ENCODE measurements around the gene CHRM5. TPM values are rescaled to one million over a fixed set of nuclear protein-coding genes. Genes with fewer than 3 reads are reported as not detected.
"Not testable (repeated sequence)": the region's sequence is repeated elsewhere in the genome, so short reads cannot be mapped to it uniquely, and the experiment has no call there.

CHRM5 gene
- total RNA-seq, 1 donor from 2014 or later = not detected

DNA sequence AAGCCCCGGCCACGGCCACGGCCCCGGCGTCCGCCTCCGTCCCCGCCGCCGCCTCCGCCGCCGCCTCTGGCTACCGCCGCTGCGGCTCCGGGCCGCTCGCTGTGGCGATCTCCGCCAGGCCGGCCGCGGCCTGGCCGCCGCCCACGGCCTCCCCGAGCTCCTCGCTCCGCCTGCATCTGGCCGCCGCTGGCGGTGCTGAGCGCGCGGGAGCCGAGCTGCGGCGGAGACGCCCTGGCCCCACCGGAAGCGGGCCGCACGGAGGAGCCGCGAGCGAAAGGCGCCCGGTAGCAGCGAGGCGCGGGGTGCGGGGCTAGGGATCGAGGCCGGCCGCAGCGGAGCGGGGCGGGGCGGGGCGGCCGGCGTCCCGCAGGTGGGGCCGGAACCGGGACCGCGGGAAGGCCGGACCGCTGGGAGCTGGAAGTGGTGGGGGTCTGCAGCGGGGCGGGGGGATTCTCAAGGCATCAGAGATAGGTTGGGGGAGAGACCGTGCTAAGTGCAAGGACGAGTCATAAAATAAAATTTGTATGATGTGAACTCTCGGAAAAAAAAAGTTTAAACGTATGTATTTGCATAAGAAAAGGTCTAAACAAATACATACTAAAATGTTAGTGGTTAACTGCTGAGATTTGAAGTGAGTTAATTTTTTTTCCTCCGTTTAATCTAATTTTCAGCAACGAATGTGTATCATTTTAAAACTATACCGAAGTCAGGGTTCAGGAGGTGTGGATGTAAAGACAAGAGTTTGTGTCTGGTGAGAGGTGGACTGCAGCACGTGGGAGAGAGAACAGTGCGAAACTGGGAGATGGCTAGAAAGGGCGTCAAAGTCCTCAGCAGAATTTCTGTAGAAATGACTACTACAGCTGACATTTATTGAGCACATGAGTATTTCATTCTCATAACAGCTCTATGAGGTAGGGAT is 70.8 kb downstream of the CHRM5 start, which contains the start of gene AVEN:
AVEN (minus strand) TSS at position 334 of the 919 bp plus-strand sequence; CDS start at position 176, 158 bp downstream.
- DNase-seq (ENCODE audit: low spot score) (peak; percentile 67), ATAC-seq (peak; percentile 73)

DNA sequence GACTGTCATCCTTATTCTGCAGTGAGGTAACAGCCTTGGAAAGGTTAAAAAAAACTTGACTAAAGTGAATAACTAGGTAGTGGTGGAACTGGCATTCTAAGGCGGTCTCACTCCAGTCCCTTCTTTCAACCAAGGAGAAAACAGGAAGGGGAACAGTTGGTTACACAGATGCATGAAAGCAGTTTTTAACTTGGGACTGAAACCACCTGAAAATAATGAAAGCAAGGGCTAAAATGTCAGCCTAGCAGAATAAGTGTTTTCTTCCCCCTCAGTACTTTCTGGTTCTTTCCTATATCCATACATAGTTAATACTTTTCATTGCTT is 71.5 kb downstream of the CHRM5 start:
- DNase-seq (ENCODE audit: low spot score) (no peak), ATAC-seq (no peak)

DNA sequence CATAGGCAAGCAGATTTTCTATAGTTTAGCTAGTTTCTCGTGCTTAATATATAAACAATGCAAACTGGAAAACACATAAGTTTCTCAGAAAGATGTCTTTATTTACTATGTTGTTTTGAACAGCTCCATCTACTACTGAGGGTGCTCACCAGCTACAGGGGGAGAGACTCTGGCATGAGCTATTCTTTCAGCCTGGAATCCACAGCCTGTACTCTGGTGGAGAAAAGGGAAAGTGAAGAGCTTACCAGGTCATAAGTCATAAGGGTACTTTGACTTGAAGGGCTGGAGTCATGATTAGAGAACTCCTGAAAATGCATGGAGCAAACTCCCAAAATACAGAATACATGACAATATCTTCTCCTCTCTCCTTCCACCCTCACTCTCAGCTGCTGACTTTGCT is 75.1 kb downstream of the CHRM5 start:
- DNase-seq (ENCODE audit: low spot score) (no peak), ATAC-seq (no peak)

DNA sequence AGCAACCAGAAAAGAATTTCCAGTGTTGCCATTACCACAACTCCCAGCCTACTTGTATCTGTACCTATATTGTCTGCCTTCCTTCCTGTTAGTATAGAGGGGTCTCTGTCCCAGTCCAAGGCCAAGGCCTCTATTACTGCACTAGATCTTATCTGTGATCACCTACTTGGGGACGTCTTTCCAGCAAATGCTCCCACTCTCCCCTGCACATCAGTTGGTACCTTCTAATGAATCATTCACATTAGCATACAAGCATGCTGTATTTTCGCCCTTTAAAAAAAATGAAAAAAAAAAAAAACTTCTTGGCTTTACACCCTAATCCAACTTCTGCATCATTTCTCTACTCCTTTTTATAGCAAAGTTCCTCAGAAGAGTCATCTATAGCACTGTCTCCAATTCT is 75.5 kb downstream of the CHRM5 start:
- ATAC-seq (no peak), DNase-seq (ENCODE audit: low spot score) (no peak)

DNA sequence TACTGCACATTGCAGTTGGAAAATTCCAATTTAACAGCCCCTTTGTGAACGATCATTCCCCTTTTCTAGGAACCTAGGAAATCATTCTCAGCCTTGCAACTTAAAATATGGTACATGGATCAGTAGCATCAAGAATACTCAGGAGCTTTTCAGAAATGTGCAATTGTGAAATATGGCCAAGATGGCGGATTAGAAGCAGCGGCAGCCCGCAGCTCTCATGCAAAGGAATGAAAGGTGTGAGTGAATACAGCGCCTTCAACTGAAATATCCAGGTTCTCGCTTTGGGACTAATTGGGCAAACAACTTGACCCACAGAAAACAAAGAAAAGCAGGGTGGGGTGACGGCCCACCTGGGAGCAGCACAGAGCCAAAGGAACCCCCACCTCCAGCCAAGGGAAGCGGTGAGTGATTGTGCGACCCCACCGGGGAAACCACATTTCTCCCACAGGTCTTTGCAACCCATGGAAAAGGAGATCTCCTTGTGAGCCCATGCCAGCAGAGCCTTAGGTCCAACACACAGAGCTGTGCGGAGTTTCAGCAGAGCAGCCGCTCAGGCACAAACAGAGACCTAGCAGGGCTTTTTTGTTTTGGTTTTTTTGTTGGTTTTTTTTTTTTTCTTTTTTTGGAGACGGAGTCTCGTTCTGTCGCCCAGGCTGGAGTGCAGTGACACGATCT is 78.3 kb downstream of the CHRM5 start:
- DNase-seq (ENCODE audit: low spot score) = no peak
- no peak for ATAC-seq

DNA sequence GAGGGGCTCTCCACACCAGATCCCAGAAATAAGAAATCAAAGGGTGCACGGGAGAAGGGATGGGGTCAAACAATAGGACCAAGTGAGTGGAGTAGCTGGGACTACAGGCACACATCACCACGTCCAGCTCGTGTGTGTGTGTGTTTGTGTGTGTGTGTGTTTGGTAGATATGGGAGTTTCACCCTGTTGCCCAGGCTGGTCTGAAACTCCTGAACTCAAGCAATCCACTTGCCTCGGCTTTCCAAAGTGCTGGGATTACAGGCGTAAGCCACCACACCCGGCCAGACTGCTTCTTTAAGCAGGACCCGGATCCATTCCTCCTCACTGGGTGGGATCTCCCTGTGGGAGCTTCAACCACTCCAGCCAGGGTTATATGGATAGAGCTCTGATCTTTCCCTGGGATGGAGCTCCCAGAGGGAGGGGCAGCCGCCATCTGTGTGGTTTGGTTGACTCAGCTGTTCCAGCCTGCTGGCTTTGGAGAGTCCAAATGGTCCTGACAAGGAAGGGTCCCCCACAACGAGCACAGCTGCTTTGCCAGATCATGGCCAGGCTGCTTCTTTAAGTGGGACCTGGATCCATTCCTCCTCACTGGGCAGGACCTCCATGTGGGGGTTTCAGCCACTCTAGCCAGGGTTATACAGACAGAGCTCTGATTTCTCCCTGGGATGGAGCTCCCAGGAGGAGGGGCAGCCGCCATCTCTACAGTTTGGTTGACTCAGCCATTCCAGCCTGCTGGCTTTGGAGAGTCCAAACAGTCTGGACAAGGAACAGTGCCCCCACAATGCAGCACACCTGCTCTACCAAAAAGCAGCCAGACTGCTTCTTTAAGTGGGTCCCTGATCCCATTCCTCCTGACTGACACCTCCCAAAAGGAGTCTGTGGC is 79.8 kb downstream of the CHRM5 start:
- DNase-seq (ENCODE audit: low spot score) = no peak
- ATAC-seq = no peak

DNA sequence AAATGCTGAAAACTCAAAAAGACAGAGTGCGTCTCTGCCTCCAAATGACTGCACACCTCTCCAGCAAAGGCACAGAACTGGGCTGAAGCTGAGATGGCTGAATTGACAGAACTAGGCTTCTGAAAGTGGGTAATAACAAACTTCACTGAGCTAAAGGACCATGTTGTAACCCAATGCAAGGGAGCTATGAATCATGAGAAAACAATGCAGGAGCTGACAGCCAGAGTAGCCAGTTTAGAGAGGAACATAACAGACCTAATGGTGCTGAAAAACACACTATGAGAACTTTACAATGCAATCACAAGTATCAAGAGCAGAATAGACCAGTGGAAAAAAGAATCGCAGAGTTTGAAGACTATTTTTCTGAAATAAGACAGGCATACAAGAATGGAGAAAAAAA is 80.8 kb downstream of the CHRM5 start:
- DNase-seq (ENCODE audit: low spot score) (no peak), ATAC-seq (no peak)

DNA sequence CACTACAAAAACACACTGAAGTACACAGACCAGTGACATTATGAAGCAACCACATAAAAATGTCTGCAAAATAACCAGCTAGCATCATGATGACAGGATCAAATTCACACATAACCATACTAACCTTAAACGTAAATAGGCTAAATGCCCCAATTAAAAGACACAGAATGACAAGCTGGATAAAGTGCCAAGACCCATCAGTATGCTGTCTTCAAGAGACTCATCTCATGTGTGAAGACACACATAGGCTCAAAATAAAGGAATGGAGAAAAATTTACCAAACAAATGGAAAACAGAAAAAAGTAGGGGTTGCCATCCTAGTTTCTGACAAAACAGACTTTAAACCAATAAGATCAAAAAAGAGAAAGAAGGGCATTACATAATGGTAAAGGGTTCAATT is 82.1 kb downstream of the CHRM5 start:
- not testable (repeated sequence) for ATAC-seq; DNase-seq (ENCODE audit: low spot score)

DNA sequence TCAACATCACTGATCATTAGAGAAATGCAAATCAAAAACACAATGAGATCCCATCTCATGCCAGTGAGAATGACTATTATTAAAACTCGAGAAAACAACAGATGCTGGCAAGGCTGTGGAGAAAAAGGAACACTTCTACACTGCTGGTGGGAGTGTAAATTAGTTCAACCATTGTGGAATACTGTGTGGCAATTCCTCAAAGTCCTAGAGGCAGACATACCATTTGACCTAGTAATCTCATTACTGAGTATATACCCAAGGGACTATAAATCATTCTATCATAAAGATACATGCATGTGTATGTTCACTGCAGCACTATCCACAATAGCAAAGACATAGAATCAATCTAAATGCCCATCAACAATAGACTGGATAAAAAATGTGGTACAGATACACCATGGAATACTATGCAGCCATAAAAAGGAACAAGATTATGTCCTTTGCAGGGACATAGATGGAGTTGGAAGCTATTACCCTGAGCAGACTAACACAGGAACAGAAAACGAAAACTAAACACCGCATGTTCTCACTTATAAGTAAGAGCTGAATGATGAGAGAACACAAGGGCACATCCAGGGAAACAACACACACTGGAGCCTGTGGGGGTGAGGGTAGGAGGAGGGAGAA is 85.9 kb downstream of the CHRM5 start:
- no peak for ATAC-seq
- no peak for DNase-seq (ENCODE audit: low spot score)

DNA sequence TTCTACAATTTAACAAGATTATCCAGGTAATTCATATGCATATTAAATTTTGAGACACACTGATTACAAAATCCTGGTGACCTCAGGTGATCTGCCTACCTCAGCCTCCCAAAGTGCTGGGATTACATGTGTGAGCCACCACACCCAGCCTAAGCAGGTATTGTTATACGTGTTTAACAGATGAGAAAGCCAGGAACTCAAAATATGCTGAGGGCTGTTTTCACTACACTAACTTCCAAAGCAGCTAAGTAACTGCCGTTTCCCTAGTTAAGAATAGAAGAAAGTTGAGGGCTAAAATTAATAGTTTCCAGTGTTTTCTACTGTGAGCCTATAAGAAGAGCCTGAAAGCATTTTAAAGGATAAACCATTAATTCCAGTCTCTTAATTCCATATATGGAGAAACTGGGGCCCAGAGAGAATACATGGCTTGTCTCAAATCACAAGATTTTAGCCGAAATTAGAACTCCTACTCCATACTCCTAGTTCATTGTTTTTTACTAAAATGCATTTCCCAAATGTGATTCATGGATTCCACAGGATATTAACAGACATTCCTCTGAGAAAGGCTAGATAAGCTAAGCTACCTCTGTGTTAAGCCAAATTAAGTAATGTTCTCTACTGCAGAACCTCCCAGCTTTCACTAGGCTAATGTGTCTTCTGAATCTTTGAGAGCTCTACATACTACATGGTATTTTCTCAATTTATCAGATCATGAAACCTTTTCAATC is 87.7 kb downstream of the CHRM5 start:
- ATAC-seq (no peak), DNase-seq (ENCODE audit: low spot score) (no peak)

DNA sequence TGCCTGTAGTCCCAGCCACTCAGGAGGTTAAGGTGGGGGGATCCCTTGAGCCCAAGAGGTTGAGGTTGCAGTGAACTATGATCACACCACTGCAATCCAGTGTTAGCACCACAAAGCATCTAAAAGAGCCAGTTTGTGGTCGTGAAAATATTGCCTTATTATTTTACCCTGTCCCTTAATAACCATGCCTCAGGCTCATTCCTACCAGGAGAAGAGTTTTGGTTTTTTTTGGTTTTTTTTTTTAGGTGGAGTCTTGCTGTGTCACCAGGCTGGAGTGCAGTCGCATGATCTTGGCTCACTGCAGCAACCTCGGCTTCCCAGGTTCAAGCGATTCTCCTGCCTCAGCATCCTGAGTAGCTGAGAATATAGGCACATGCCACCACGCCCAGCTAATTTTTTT is 88.6 kb downstream of the CHRM5 start:
- DNase-seq (ENCODE audit: low spot score) (no peak), ATAC-seq (no peak)

DNA sequence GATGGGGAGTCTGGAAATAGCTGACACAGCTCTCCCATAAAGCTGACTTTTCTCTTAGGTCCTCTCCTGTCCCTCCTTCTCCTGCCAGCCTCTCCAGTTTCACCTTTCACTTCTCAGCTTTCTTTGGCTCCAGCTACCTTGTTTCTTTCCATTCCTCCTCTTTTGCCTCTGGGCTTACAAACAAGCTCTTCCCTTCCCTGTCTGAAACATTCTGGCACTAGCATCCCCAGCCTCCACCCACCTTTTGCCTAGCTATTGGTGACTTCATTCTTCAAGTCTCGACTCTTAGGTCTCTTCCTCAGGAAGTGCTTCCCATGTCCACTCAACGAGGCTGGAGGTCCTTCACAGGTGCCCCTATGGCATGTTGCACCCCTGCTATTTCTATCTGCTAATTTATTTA is 91.2 kb downstream of the CHRM5 start:
- ATAC-seq (no peak), DNase-seq (ENCODE audit: low spot score) (no peak)

DNA sequence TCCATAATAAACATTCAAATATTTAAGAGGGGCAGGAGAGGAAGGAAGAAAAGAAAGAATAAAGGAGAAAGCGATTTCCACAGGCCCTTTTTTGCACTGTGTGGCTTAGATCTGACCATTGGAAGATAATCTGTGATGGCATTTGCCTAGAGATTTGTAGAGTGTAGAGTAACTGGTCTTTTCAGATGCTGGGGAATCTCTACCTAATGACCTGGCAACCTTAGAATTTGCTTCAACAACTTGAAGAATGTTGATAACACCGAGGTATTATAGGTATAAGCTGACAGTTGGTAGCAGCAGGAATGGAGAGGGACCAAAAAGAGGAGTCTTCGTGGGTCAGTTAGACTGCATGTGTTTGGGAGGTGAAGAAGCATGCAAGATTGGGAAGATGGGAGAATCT is 91.6 kb downstream of the CHRM5 start:
- ATAC-seq = no peak
- no peak for DNase-seq (ENCODE audit: low spot score)

DNA sequence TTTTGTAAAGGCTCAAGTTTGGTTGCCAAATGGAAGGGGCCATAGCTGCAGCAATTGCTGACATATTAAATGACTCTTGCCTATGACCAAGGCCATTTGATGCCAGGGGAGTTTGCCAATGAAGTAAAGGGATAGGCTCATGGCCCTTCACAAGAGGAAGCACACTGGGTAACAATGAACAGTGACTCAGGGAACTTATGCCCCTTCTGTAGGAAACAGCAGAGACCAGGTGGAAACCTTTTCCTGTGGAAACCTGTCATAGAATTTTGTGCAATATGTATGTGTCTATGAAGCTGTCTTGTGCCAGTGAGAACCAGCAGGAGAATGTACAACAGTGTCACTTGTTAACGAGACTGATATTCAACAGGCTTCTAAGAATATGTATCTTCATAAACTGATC is 96.1 kb downstream of the CHRM5 start:
- ATAC-seq (no peak), DNase-seq (ENCODE audit: low spot score) (no peak)

DNA sequence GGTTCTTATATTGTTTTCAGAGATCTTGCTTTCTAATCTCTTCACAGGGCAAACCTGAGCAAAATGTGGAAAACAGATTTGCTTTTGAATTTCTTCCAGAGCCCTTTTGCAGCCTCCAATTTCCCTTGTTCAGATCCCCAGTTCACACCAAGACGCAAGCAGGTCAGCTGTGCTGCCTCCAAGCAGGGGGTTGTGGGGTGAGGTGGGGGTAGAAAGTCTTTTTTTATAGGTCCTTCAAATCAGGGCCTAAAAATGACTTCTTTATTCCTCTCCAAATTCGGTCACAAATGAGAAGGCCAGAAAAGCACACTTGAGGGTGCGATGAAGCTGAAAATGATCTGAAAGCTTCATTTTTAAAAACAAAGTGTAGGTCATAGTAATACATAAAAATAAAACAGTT is 97.0 kb downstream of the CHRM5 start:
- ATAC-seq (no peak), DNase-seq (ENCODE audit: low spot score) (no peak)

DNA sequence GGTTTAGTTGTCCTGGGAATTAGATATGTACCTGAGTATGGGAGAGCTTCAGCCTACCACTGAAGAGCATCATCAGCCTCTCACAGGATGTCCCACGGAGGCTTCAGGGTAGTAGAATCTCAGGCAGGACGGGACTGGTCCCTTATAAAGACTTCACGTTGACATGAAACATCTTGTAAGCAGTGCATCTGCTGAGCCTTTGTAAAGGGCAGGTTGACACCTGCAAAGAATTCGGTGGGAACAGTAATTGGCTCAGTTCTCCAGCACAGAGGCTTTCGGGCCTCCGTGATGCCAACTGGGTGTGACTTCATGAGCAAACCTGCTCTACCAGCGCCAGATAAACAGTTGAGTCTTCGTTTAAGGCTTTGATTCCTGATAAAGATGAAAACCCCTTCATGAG is 97.6 kb downstream of the CHRM5 start:
- ATAC-seq = no peak
- no peak for DNase-seq (ENCODE audit: low spot score)

DNA sequence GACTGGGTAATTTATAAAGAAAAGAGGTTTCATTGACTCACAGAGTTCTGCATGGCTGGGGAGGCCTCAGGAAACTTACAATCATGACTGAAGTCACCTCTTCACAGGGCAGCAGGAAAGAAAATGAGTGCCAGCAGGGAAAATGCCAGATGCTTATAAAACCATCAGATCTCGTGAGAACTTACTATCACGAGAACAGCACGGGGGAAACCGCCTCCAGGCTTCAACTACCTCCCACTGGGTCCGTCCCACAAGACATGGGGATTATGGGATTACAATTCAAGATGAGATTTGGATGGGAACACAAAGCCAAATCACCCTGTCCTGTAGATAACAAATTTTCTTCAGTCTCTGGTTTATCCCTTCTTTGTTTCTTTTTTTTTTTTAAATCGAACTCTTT is 101.7 kb downstream of the CHRM5 start:
- ATAC-seq (no peak), DNase-seq (ENCODE audit: low spot score) (no peak)

DNA sequence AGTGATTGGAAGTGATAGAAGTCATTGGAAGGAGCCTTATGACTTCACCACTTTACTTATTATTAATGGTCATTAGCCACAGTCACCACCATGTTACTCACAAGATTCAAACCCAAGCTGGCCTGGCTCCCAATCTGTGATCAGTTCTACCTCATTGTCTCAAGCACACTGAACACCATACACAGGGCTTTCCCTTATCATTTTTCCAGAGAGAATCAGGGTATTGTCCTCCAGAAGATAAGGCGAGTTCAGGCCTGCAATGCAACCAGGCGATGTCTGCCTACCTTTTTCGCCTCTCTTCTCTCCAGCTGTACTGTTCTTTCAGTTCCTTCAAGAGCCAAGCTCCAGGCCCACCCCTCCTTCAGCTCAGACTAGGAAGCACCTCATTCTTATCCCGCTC is 108.5 kb downstream of the CHRM5 start:
- ATAC-seq = no peak
- DNase-seq (ENCODE audit: low spot score) = no peak

DNA sequence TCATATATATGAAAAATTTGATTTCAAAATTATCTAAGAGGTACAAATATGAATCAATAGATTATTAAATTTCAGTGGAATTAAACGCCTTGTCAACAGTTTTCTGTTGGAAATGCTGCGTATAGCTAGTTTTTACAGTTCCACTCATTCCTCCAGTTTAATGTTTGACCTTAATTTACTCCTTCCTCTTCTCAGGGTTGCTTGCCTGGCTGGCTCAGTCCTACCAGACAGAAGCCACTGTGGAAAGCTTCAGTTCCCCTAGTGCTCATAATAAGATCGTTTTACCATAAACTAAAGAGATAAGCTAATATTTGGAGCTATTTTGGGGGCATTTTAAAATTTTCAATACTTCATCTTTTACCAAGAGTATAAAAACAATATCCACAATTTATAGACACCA is 110.6 kb downstream of the CHRM5 start:
- DNase-seq (ENCODE audit: low spot score) (no peak), ATAC-seq (no peak)

DNA sequence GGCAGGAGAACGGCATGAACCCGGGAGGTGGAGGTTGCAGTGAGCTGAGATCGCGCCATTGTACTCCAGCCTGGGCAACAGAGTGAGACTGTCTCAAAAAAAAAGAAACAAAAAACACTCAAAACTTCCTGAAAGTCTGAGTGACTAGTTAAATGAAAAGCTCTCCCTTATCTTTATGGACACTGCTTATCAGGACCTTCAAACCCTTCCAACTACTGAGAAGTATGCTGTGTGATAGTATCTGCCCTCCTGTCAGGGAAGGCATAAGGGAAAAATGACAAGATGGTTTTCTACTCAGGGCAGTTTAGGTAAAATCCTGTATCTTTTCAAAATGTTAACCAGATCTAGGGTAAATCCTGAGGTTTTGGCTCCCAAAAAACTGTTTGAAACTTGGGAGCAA is 111.6 kb downstream of the CHRM5 start:
- DNase-seq (ENCODE audit: low spot score) = no peak

More for the DNA sequence above, 111.6 kb downstream of the CHRM5 start:
- ATAC-seq = no peak

All from left lobe of liver (tissue), 2 donors.